ENCODE data around the gene UNC13A. TPM values are rescaled to one million over a fixed set of nuclear protein-coding genes. Genes with fewer than 3 reads are reported as not detected.

The UNC13A gene
- total RNA-seq, 4 donors from 2014 or later = under 0.01 to 0.40 (median 0.15) TPM

DNA sequence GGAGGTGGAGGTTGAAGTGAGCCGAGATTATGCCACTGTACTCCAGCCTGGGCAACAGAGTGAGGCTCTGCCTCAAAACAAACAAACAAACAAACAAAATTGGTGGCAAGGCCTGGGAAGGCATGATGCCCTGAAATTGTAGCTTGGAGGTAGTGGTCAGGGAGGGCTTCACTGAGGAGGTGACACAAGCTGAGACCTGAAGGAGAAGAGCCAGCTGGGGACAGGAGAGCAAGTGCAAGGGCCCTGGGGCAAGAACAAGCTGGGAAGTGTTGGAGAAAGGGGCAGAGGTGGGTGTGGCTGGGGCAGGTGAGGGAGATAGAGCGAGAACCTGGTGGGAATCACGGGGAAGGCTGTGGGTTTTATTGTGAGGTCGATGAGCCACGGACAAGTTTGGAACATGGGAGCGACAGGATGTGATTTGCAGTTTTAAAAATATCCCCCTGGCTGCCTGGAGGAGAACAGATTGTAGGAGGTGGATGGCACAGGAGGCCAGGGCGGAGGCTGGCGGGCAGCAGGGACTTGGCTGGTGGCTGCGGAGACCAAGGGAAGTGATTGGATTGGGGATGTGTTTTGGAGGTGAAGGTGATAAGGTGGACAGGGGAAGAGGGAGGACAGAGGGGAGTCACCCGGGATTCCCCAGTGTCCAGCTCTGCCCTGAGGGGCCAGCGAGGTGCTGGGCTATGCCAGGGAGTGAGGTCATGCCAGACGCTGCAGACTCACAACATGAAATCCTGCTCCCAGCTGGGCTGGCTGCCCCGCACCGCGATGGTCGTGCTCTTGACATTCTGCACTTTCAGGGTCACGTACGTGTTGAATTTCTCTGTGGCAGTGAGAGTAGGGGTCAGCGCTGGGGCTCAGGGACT, 14.0 kb downstream of the UNC13A start:
- Histone ChIP-seq H3K27ac (no peak overlapping the region), H3K27me3 (peaks cover 68% of the 10 kb centered on the region), H3K36me3 (no peaks in the 10 kb centered on the region), H3K4me3 (no peak overlapping the region), H3K4me1 (no peaks in the 10 kb centered on the region), H3K9me3 (no peaks in the 10 kb centered on the region)
- TF ChIP-seq POLR2A (IDR thresholded peaks at IDR 0.05) (no peak), EP300 (IDR thresholded peaks at IDR 0.05) (no peak), POLR2AphosphoS5 (IDR thresholded peaks at IDR 0.05) (no peak)
- TF ChIP-seq, protein P1, sequence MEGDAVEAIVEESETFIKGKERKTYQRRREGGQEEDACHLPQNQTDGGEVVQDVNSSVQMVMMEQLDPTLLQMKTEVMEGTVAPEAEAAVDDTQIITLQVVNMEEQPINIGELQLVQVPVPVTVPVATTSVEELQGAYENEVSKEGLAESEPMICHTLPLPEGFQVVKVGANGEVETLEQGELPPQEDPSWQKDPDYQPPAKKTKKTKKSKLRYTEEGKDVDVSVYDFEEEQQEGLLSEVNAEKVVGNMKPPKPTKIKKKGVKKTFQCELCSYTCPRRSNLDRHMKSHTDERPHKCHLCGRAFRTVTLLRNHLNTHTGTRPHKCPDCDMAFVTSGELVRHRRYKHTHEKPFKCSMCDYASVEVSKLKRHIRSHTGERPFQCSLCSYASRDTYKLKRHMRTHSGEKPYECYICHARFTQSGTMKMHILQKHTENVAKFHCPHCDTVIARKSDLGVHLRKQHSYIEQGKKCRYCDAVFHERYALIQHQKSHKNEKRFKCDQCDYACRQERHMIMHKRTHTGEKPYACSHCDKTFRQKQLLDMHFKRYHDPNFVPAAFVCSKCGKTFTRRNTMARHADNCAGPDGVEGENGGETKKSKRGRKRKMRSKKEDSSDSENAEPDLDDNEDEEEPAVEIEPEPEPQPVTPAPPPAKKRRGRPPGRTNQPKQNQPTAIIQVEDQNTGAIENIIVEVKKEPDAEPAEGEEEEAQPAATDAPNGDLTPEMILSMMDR (IDR thresholded peaks at IDR 0.05) = no peak
- WGBS, 2 donors (ENCODE audit: low coverage in 1 of 2) = 59 to 67% methylated on average over 8 to 9 of the region's 19 CpGs
- no peak for ATAC-seq

DNA sequence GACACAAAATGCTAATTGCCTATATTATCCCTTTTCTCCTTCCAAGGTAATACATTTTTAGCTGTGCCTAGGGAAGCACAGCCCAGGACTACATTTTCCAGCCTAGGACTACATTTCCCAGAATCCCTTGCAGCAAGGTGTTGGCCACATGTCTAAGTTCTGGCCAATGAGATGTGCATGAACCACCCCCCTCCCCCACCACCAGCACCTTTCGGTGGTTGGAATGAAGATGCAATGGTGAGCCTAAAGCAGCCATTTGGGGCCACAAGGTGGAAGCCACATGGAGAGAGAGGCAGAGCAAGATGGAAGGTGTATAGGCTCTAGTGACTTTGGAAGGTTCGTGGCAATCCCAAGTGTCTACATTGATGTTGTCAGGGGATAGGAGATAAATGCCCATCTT, 16.2 kb downstream of the UNC13A start:
- Histone ChIP-seq H3K36me3 (no peaks in the 10 kb centered on the region), H3K9me3 (no peaks in the 10 kb centered on the region), H3K27me3 (peaks cover 45% of the 10 kb centered on the region), H3K4me1 (no peaks in the 10 kb centered on the region), H3K4me3 (no peak overlapping the region), H3K27ac (no peak overlapping the region)
- TF ChIP-seq EP300 (IDR thresholded peaks at IDR 0.05) (no peak), POLR2AphosphoS5 (IDR thresholded peaks at IDR 0.05) (no peak), POLR2A (IDR thresholded peaks at IDR 0.05) (no peak)
- TF ChIP-seq, protein P1 (IDR thresholded peaks at IDR 0.05) = no peak
- ATAC-seq = no peak
- 70 to 100% methylated on average over 1 to 2 of the region's 2 CpGs for WGBS, 2 donors (ENCODE audit: low coverage in 1 of 2)

DNA sequence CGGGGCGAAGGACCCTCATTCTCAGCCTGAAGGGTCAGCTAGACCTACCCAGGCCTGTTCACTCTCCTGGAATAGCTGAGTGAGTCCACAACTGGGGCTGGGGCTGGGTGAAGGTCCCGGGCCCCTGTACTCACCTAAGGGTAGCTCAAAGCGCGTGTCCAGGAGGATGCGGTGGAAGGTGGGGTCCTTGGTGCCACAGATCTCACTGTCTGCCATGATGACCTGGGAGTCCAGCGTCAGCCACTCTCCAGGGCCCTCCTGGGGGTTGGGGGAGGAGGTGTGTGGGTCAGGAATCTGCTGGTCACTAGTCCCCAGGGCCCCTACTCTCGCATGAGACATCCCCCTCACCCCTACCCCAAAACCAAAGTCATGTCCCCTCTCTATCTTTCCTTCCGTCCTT, 18.7 kb downstream of the UNC13A start:
- Histone ChIP-seq H3K9me3 (peaks cover 0 to 18% (median 0%) of the 10 kb centered on the region in 3 donors), H3K36me3 (no peaks in the 10 kb centered on the region), H3K27me3 (peaks cover 46% of the 10 kb centered on the region), H3K27ac (no peak overlapping the region), H3K4me3 (no peak overlapping the region), H3K4me1 (no peaks in the 10 kb centered on the region)
- 46 to 52% methylated on average over 2 to 3 of the region's 9 CpGs for WGBS, 2 donors (ENCODE audit: low coverage in 1 of 2)
- ATAC-seq = no peak
- no peak for TF ChIP-seq EP300 (IDR thresholded peaks at IDR 0.05)
- no peak for TF ChIP-seq POLR2AphosphoS5 (IDR thresholded peaks at IDR 0.05)
- TF ChIP-seq, protein P1 (IDR thresholded peaks at IDR 0.05) = no peak
- no peak for TF ChIP-seq POLR2A (IDR thresholded peaks at IDR 0.05)

DNA sequence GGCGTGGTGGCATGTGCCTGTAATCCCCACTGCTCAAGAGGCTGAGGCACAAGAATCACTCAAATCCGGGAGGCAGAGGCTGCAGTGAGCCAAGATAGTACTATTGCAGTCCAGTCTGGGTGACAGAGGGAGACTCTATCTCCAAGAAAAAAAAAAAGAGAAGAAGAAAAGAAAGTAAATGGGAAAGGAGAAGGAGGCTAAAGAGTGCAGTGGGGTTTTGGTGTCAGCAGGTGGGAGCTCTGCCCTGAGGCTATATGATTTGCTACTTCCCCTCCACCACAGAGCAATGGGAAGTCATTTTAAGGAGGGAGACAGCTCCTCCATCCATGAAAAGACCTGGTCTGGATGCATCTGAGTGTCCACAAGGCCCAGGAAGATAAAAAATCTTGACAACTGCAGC, 23.1 kb downstream of the UNC13A start:
- Histone ChIP-seq H3K4me3 (no peak overlapping the region), H3K27ac (no peak overlapping the region), H3K9me3 (peaks cover 0 to 27% (median 0%) of the 10 kb centered on the region in 3 donors), H3K27me3 (peaks cover 28% of the 10 kb centered on the region), H3K36me3 (no peaks in the 10 kb centered on the region), H3K4me1 (no peaks in the 10 kb centered on the region)
- 83% methylated on average over 1 of the region's 2 CpGs; no CpG with 5 or more reads in 1 of the 2 donors for WGBS, 2 donors (ENCODE audit: low coverage in 1 of 2)
- ATAC-seq = no peak
- no peak for TF ChIP-seq POLR2A (IDR thresholded peaks at IDR 0.05)
- no peak for TF ChIP-seq POLR2AphosphoS5 (IDR thresholded peaks at IDR 0.05)
- TF ChIP-seq EP300 (IDR thresholded peaks at IDR 0.05) = no peak
- TF ChIP-seq, protein P1 (IDR thresholded peaks at IDR 0.05) = no peak

DNA sequence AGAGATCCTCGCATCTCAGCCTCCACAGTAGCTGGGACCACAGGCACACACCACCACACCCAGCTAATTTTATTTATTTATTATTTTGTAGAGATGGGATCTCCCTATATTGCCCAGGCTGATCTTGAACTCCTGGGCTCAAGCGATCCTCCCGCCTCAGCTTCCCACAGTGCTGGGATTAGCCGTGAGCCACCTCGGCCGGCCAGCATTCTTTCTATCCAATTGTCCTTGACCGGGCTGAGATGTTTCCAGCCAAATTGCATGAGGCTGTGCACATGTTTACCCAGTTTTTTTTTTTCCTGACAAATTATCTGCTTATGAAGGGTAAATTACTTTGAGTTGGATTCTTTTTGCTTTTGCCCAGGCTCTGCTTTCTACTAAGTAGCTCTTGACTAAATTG, 28.2 kb downstream of the UNC13A start:
- TF ChIP-seq POLR2A (IDR thresholded peaks at IDR 0.05) (no peak), EP300 (IDR thresholded peaks at IDR 0.05) (no peak), POLR2AphosphoS5 (IDR thresholded peaks at IDR 0.05) (no peak)
- TF ChIP-seq, protein P1 (IDR thresholded peaks at IDR 0.05) = no peak
- H3K36me3 ChIP-seq = no peaks in the 10 kb centered on the region
- no peak overlapping the region for H3K27ac ChIP-seq
- H3K4me3 ChIP-seq = no peak overlapping the region
- peaks cover 0 to 16% (median 3%) of the 10 kb centered on the region in 3 donors for H3K4me1 ChIP-seq
- H3K9me3 ChIP-seq = peaks cover 0 to 15% (median 0%) of the 10 kb centered on the region in 3 donors
- ATAC-seq = no peak
- 63 to 79% methylated on average over 6 to 7 of the region's 7 CpGs for WGBS, 2 donors (ENCODE audit: low coverage in 1 of 2)
- H3K27me3 ChIP-seq = peaks cover 28% of the 10 kb centered on the region

Measured in gastroesophageal sphincter (tissue), 4 donors.